Stomach smooth muscle (tissue), 2 donors: ENCODE data around the gene ELFN2.
"Not testable (repeated sequence)": the region's sequence is repeated elsewhere in the genome, so short reads cannot be mapped to it uniquely, and the experiment has no call there.

ENCODE experiments used
- H3K27ac ChIP-seq: one replicate; pipeline ENCODE4 v1.7.0; 2013; ENCODE audit warnings: mild to moderate bottlenecking, low read length, inconsistent platforms
- H3K27me3 ChIP-seq, 2 donors: one replicate each; pipeline ENCODE4 v1.7.0; 2013; ENCODE audit warnings: low read length in 2 of 2; ENCODE audit not compliant: insufficient read depth in 2 of 2, control insufficient read depth in 1 of 2
- H3K36me3 ChIP-seq, 2 donors: one replicate each; pipeline ENCODE4 v1.7.0; 2013; ENCODE audit warnings: low read length in 2 of 2; ENCODE audit not compliant: control insufficient read depth in 2 of 2, insufficient read depth in 2 of 2
- H3K4me1 ChIP-seq: one replicate; pipeline ENCODE4 v1.7.0; 2013; ENCODE audit warnings: low read length; ENCODE audit not compliant: control insufficient read depth, insufficient read depth
- H3K4me3 ChIP-seq, 2 donors: one replicate each; pipeline ENCODE4 v1.7.0; 2013; ENCODE audit warnings: low read length in 2 of 2
- H3K9ac ChIP-seq, 2 donors: one replicate each; pipeline ENCODE4 v1.7.0; 2013; ENCODE audit warnings: low read length in 2 of 2, mild to moderate bottlenecking in 1 of 2
- H3K9me3 ChIP-seq, 2 donors: one replicate each; pipeline ENCODE4 v1.7.0; 2013; ENCODE audit warnings: low read length in 2 of 2; ENCODE audit not compliant: control insufficient read depth in 2 of 2
- donor health status: healthy.
- donor health status: Pancreatic carcinoma.

The ELFN2 gene

GRCh38 chr22:37399457-37399856 lies 27.8 kb downstream of the ELFN2 start:
- not testable (repeated sequence) for H3K27ac ChIP-seq, H3K4me3 ChIP-seq, H3K4me1 ChIP-seq, H3K9me3 ChIP-seq, H3K36me3 ChIP-seq, H3K9ac ChIP-seq
- H3K27me3 ChIP-seq = peaks cover 8 to 18% of the 10 kb centered on the region in 2 donors

- H3K27me3 ChIP-seq = peaks cover 2 to 16% of the 10 kb centered on the region in 2 donors
- no peak overlapping the region for H3K27ac ChIP-seq
- H3K36me3 ChIP-seq = no peaks in the 10 kb centered on the region
Measured at GRCh38 chr22:37397226-37397625, 30.1 kb downstream of the ELFN2 start.

GRCh38 chr22:37396488-37397084 lies 30.7 kb downstream of the ELFN2 start:
- no peak overlapping the region for H3K9ac ChIP-seq
- peaks cover 2 to 16% of the 10 kb centered on the region in 2 donors for H3K27me3 ChIP-seq
- H3K4me3 ChIP-seq = no peak overlapping the region
- H3K36me3 ChIP-seq = no peaks in the 10 kb centered on the region
- no peak overlapping the region for H3K27ac ChIP-seq
- no peaks in the 10 kb centered on the region for H3K9me3 ChIP-seq
- peaks cover 2% of the 10 kb centered on the region for H3K4me1 ChIP-seq

More at GRCh38 chr22:37397226-37397625, 30.1 kb downstream of the ELFN2 start:
- Histone ChIP-seq H3K4me1 (peaks cover 2% of the 10 kb centered on the region), H3K9ac (no peak overlapping the region), H3K9me3 (no peaks in the 10 kb centered on the region), H3K4me3 (no peak overlapping the region)

- H3K27me3 ChIP-seq = peaks cover 2 to 16% of the 10 kb centered on the region in 2 donors
- H3K36me3 ChIP-seq = no peaks in the 10 kb centered on the region
- H3K4me1 ChIP-seq = peaks cover 2% of the 10 kb centered on the region
- H3K27ac ChIP-seq = no peak overlapping the region
- H3K4me3 ChIP-seq = no peak overlapping the region
- no peaks in the 10 kb centered on the region for H3K9me3 ChIP-seq
- H3K9ac ChIP-seq = no peak overlapping the region
Measured at GRCh38 chr22:37394341-37394740, 32.9 kb downstream of the ELFN2 start.

- no peaks in the 10 kb centered on the region for H3K36me3 ChIP-seq
- H3K27me3 ChIP-seq = peaks cover 2 to 20% of the 10 kb centered on the region in 2 donors
- no peak overlapping the region for H3K4me3 ChIP-seq
- no peak overlapping the region for H3K9ac ChIP-seq
- H3K4me1 ChIP-seq = peaks cover 2% of the 10 kb centered on the region
- no peak overlapping the region for H3K27ac ChIP-seq
- H3K9me3 ChIP-seq = no peaks in the 10 kb centered on the region
Measured at GRCh38 chr22:37393746-37394145, 33.5 kb downstream of the ELFN2 start.

- no peaks in the 10 kb centered on the region for H3K36me3 ChIP-seq
- peaks cover 4 to 23% of the 10 kb centered on the region in 2 donors for H3K27me3 ChIP-seq
- no peak overlapping the region for H3K27ac ChIP-seq
- H3K9ac ChIP-seq = no peak overlapping the region
- H3K4me3 ChIP-seq = no peak overlapping the region
- no peaks in the 10 kb centered on the region for H3K9me3 ChIP-seq
- no peaks in the 10 kb centered on the region for H3K4me1 ChIP-seq
Measured at GRCh38 chr22:37392721-37393328, 34.5 kb downstream of the ELFN2 start.

GRCh38 chr22:37391702-37392101 lies 35.6 kb downstream of the ELFN2 start:
- no peaks in the 10 kb centered on the region for H3K9me3 ChIP-seq

GRCh38 chr22:37390075-37390474 lies 37.2 kb downstream of the ELFN2 start:
- Histone ChIP-seq H3K27ac (no peak overlapping the region), H3K4me1 (no peaks in the 10 kb centered on the region), H3K9ac (no peak overlapping the region), H3K27me3 (peaks cover 4 to 21% of the 10 kb centered on the region in 2 donors), H3K36me3 (no peaks in the 10 kb centered on the region), H3K9me3 (no peaks in the 10 kb centered on the region), H3K4me3 (no peak overlapping the region)

More at GRCh38 chr22:37391702-37392101, 35.6 kb downstream of the ELFN2 start:
- Histone ChIP-seq H3K27me3 (peaks cover 4 to 20% of the 10 kb centered on the region in 2 donors), H3K9ac (no peak overlapping the region), H3K4me1 (no peaks in the 10 kb centered on the region), H3K36me3 (no peaks in the 10 kb centered on the region), H3K4me3 (no peak overlapping the region), H3K27ac (no peak overlapping the region)

GRCh38 chr22:37388538-37388937 lies 38.7 kb downstream of the ELFN2 start:
- Histone ChIP-seq H3K27me3 (peaks cover 4 to 24% of the 10 kb centered on the region in 2 donors), H3K27ac (no peak overlapping the region), H3K9me3 (no peaks in the 10 kb centered on the region), H3K4me1 (no peaks in the 10 kb centered on the region), H3K4me3 (no peak overlapping the region), H3K9ac (no peak overlapping the region), H3K36me3 (no peaks in the 10 kb centered on the region)

- Histone ChIP-seq H3K9me3 (no peaks in the 10 kb centered on the region), H3K4me3 (no peak overlapping the region), H3K9ac (no peak overlapping the region), H3K36me3 (no peaks in the 10 kb centered on the region), H3K27ac (no peak overlapping the region), H3K4me1 (no peaks in the 10 kb centered on the region), H3K27me3 (peaks cover 9 to 25% of the 10 kb centered on the region in 2 donors)
Measured at GRCh38 chr22:37387793-37388192, 39.5 kb downstream of the ELFN2 start.

GRCh38 chr22:37386441-37386840 lies 40.8 kb downstream of the ELFN2 start:
- Histone ChIP-seq H3K36me3 (no peaks in the 10 kb centered on the region), H3K9ac (no peak overlapping the region), H3K4me1 (no peaks in the 10 kb centered on the region), H3K27ac (no peak overlapping the region), H3K27me3 (peaks cover 14 to 28% of the 10 kb centered on the region in 2 donors), H3K4me3 (no peak overlapping the region), H3K9me3 (no peaks in the 10 kb centered on the region)
